GM19023 (cell line): ENCODE results near the gene VAMP3.
A peak's percentile ranks its signal among the peaks of the same experiment; 100 is the strongest.

Experiments
- ATAC-seq: cut with Tn5 transposase; IDR thresholded peaks from one replicate; pipeline ENCODE4 v1.9.1; 2021; ENCODE audit warnings: mild to moderate bottlenecking, moderate library complexity; ENCODE audit not compliant: unreplicated experiment

The VAMP3 gene, protein sequence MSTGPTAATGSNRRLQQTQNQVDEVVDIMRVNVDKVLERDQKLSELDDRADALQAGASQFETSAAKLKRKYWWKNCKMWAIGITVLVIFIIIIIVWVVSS

GRCh38 chr1:7770997-7771822, at the start of gene VAMP3:
VAMP3 (plus strand) TSS chr1:7771296; CDS start chr1:7771384, 88 bp downstream.
- peak; percentile 81 for ATAC-seq

DNA sequence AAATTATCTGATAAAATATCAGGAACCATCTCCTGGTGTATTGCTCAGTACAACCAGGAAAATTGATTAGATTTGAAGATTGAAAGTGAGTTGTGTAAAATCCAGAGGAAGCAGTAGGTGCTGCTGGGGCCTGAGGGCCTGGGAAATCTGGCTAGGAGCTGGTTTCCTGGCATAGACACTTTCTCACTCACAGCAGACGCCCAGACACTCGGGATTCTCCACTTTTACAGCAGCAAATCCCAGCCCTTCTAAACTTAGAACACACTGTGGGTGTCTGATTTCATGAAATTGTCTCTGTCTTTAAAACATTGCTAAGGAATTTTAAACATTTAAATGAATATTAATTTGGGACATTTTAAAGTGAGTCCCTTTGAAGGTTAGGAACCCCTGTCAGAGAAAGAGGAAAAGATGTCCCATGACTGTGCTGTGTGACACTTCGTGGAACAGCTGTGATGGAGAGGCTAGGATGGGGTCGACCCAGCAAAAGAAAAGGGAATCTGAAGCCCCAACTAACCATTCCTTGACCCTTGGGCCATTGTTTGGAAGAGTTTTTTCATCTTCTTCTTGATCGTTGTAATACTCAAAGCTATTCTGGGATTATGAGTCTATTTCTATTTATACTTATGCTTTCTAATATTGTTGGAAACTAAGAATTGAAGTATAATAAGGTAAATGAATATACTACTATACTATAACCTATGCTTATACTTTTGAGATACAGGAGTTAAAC, 49.0 kb upstream of the VAMP3 start:
- no peak for ATAC-seq

- no peak for ATAC-seq
Measured at GRCh38 chr1:7722670-7723012, 48.5 kb upstream of the VAMP3 start.

- ATAC-seq: no peak
Measured at GRCh38 chr1:7726623-7727022, 44.5 kb upstream of the VAMP3 start.

DNA sequence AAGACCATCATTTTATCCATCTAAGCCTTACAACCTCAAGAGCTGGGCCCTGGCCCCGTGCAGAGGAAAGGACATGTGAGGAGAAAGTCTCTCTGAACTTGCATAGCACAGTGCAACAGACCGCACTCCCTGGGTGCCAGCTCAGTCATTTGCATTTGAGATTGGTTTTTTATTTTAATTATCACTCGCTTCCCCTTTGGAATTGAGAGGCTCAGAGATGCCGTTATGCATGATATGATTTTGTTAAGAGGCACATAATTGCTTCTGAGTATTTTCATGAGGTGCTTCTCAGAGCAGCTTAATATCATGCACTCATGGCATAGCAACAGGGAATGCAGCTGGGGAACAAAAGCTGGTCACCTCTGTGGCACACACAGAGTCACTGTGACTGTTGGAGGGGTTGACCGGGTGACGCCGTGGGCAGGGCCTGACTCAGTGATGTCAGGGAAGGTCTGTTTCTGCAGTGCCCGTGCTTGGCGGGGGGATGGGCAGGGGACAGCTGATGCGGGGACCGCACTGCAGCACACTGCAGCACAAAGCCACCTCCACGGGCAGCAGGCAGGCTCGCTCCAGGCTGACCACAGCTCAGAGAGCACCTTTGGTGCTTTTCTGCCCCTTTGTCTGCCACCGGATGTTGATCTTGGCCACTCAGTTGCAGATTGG, 43.2 kb upstream of the VAMP3 start:
- ATAC-seq: no peak

GRCh38 chr1:7729761-7730160, 41.3 kb upstream of the VAMP3 start:
- ATAC-seq: no peak

GRCh38 chr1:7732331-7732730, 38.8 kb upstream of the VAMP3 start:
- ATAC-seq: no peak

GRCh38 chr1:7733276-7733675, 37.8 kb upstream of the VAMP3 start:
- no peak for ATAC-seq

DNA sequence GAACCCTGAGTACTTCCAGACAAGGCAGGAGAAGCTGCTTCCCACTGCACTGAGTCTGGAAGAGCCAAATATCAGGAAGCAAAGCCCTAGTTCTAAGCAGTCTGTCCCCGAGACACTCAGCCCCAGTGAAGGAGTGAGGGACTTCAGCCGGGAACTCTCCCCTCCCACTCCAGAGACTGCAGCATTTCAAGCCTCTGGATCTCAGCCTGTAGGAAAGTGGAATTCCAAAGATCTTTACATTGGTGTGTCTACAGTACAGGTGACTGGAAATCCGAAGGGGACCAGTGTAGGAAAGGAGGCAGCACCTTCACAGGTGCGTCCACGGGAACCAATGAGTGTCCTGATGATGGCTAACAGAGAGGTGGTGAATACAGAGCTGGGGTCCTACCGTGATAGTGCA, 33.1 kb upstream of the VAMP3 start:
- ATAC-seq: no peak

GRCh38 chr1:7743346-7743745, 27.8 kb upstream of the VAMP3 start:
- ATAC-seq: no peak

- ATAC-seq: no peak
Measured at GRCh38 chr1:7744882-7745281, 26.2 kb upstream of the VAMP3 start.

- no peak for ATAC-seq
Measured at GRCh38 chr1:7745783-7746182, 25.3 kb upstream of the VAMP3 start.

GRCh38 chr1:7747605-7748004, 23.5 kb upstream of the VAMP3 start:
- ATAC-seq: no peak

DNA sequence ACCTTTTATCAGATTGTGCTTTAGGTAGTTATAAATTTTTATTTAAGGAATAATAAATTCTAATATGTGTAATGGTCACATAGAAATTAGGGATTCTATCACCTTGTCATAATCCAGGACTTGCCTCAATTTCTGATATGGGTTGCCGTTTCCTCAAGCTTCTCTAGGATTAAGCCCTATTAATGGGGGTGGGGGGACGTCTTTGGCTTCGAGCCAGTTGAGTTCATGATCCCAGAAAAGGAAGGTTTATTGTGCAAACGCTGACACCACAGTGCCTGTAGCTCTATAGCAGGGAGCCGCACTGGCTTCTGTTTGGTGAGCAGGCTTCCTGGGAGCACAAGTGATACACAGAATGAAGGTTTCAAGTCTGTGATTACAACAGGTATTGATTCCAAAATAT, 22.0 kb upstream of the VAMP3 start:
- no peak for ATAC-seq

DNA sequence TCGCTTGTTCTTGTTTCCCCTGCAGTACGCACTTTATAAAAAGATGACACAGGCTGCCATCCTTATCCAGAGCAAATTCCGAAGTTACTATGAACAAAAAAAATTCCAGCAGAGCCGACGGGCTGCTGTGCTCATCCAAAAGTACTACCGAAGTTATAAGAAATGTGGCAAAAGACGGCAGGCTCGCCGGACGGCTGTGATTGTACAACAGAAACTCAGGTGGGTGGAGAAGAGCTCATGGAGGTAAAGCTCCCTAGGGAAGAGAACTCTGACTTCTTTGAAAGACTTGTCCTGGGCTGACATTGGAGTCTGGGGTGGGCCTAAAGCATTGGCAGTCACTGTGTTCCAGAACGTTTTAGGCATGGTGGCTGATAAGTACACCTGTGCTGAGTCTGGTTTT, 19.9 kb upstream of the VAMP3 start:
- ATAC-seq: no peak

GRCh38 chr1:7752512-7753417, 18.3 kb upstream of the VAMP3 start:
- no peak for ATAC-seq

GRCh38 chr1:7753641-7754040, 17.5 kb upstream of the VAMP3 start:
- no peak for ATAC-seq

DNA sequence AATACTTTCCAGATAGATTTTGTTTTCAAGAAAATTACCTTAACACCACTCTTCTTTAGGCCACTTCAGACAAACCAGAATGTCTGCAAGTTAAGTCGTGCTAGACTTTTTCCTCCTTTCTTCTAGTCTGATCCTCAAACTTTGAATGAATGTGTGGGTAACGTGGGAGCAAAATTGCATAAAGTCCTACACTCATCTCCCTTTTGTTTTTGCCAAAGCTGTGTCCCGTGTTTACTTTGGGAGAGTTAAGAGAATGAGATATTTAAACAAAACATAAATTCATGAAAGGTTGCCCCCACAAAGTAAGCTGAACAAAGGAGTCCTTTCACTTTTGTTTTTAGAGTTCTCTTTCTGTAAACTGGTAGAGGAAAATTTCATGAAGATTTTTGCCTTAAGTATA, 16.9 kb upstream of the VAMP3 start:
- no peak for ATAC-seq

DNA sequence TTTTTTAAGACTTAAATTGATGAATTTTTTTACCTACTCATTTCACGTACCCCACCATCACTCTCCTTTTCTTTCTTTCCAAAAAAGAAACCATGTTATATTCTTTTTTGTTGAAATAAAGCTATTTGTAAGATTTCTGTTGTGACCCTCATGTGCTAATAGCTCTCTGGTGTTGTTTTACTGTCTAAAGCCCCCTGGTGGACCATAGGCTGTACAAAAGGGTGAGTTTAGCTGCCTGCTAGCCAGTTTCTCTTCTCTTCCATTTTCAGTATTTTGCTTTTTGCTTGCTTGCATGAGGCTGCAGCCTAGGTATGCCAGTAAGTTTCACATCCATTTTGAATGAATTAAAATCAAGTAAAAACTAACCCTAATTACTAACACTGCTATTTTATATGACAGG, 15.6 kb upstream of the VAMP3 start:
- no peak for ATAC-seq

DNA sequence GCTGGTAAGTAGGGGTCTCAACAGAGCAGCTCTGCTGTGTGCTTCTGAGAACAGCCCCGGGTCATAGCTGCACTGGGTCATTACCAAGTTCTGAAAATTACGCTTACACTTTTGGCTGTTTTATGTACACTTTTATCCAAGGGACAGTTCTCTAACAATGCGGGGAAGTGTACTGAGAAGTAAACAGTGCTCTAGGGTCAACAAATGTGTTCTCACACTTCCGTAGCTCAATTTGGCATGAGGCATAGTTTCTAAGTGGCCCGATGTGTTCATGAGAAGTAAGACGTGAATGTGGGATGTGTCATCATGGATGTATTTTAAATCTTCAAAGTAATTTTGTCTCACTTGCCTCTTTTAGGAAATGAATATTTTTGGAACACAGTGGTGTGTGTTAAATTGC, 10.9 kb upstream of the VAMP3 start:
- no peak for ATAC-seq

DNA sequence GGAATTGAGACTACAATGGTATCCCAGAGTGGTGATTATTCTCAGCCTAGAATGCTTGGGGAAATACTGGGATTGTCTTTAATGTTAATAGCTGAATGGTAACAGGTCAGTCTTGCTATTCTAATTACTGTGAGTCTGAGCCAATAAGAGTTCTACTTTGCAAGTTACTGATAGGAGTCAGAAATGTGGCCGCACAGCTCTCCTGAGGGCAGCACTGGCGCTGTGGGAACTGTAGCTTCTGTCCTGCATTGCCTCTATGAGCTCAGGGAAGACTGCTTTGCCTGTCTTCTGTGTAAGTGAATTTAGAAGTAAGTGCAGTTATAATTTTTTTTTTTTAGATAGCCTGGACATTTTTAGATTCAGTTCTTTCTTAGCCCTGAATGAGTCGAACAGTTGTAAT, 10.0 kb upstream of the VAMP3 start:
- ATAC-seq: no peak
